GM19025 (cell line): Measurements from ENCODE around the gene LARP4B.

Experiments used
- ATAC-seq: cut with Tn5 transposase; IDR thresholded peaks from one replicate; pipeline ENCODE4 v1.9.1; 2021; ENCODE audit warnings: mild to moderate bottlenecking, low read depth, moderate library complexity; ENCODE audit not compliant: unreplicated experiment

Gene LARP4B

GRCh38 chr10:812787-813186, 118.7 kb downstream of the LARP4B start:
- no peak for ATAC-seq

GRCh38 chr10:811379-812175, 119.9 kb downstream of the LARP4B start:
- ATAC-seq: no peak

DNA sequence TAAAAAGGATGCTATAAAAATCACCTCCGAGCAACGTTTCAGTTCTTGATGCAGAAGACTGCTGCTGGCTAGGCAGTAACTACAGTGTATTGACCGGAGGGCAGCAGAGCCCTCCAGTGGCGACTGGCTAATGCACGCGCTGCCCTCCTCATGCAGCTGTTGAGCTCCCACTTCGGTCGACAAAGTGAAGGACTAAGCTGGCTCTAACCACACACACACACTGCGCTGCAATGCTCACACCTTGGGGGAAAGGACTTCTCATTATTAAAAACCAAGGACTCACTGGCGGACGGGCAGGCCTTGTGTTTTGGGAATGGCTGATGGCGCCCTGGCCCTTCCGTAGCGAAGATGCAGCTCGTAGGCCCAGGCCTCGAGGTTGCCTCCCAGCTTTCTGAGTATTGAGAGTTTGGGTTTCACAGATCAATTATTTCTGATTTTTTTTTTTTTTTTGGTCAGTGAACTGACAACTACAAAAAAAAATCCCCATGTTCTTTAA, 121.1 kb downstream of the LARP4B start:
- no peak for ATAC-seq

GRCh38 chr10:809671-810350, 121.7 kb downstream of the LARP4B start:
- no peak for ATAC-seq

- ATAC-seq: no peak
Observed at GRCh38 chr10:807958-808353, 123.5 kb downstream of the LARP4B start.

DNA sequence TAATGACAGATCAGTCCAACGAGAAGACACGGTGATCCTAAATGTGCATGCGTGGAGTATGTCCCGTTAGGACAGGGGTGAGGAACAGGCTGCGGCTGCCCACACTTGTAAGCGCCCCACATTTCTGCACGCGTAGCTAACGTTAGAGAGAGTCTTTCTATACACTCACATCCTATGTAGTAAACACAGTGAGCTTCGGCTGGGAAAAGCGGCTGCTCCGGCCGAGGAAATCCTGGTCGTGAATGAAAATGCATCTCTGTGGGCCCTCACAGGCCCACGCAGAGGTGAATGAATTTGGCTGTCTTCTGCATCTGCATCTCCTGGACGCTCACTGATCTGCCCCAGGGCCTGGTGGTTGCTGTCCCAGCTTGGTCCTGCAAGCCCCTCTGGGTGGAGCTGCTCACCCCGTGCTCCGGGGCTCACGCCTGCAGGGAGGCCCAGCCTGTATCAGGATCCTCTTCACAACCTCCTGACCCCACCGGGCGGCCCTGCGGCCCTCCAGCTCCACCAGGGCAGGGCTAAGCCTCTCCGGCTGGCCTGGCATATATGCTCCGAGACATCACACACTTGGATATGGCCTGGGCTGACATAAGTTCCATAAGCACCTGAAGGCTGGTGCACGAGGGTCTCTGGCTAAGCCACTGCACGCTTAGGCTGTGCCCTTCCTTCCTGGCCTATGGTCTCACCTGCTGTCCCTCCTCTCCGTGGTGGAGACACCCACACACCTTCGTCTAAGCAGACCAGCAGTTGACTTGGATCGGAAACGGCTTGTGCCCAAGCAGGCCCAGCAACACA, 124.1 kb downstream of the LARP4B start:
- no peak for ATAC-seq

DNA sequence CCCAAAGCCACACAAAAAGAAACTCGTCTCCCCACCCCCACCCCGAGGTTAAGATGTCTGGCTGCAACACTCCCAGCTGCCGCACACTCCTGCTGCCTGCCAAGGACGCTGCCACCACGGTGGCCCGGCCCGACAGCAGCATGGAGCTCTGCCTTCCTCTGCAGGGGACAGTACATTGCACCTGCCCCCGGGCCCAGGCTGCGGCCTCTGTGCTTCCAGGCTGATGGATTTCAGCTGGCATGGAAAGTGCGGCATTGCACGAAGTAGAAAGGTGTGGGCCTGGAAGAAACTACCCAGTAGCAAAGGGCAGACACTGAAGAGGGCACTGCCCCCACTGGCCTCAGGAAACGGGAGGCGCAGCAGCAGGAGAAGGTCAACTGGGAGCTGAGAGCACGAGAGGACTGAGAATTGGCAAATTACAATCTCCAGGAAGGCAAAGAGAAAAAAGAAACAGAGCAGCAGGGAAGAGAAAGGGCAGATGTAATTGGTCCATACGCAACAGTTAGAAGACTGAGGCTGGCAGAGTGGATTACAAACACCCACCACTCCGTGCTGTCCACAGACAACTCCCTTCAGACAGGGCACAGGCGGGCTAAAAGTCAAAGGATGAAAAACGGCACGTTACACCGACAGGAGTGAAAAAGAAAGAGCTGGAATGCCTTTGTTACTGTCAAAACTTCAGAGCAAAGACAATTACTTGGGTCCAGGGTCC, 124.9 kb downstream of the LARP4B start:
- ATAC-seq: no peak

- ATAC-seq: no peak
Observed at GRCh38 chr10:805620-806305, 125.7 kb downstream of the LARP4B start.

DNA sequence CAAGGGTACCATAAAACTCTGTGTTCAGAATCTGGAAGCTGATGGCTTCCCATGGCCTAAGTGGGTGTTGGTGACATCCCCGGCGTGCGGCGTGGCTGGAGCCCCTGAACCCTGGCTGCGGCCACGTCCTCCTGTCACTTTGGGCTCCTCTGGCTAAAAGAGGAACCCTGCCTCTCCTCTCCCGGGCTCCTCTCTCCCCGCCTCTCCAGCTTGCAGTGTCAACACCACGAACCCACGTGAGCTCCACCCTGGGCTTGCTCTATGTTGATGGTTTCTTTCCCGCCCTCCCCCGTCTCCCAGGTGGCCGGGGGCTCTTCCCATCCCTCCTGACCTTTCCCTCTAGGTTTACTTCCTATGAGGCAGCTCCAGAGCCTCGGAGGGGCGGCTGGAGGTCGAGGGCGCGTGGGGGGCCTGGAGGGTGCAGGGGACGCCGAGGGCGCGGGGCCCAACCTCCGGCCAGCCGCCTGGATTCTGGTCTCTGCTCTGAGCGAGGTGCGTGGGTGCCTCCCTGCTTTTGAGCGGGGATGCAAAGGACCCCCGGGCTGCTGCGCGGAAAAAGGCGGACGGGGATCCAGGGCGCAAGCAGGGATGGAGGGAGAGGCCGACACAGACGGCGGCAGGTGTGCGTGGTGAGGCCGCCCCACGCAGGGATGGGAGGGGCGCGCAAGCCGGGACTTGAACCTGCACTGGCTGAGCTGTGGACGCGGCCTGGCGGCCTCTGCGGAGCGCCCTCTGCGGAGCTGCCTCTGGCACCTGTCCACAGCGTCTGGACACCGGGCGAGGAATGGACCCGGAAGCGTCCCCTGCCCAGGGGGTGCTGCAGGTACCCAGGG, 126.5 kb downstream of the LARP4B start:
- ATAC-seq: no peak

DNA sequence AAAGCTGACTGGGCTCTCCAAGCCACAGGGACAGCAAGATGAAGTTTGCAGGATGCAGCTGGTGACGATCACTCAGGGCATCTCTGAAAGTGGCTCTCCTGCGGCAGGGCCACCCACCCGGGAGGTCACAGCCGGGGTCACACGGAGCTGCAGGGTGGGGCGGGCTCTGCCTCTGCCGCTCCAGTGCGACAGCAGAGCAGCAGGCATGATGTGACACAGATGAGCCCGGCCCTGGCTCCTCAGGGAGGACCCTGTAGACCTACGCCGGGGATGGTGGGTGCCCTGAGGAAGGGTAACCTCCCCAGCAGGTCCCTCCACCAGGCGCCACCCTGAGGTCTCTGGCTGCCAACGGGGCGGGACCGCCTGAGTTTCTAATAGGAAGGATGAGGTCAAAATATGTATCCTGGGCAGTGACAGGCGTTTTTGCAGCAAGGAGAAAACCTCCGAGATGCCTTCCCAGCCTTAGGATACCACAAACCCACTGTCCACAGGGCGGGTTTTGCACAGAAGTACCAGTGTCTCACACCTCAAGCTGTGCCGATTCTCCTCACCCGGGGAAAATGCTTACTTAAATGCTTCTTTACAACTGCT, 127.2 kb downstream of the LARP4B start:
- no peak for ATAC-seq

- ATAC-seq: no peak
Observed at GRCh38 chr10:803041-803741, 128.3 kb downstream of the LARP4B start.

- no peak for ATAC-seq
Observed at GRCh38 chr10:802506-802905, 129.0 kb downstream of the LARP4B start.

DNA sequence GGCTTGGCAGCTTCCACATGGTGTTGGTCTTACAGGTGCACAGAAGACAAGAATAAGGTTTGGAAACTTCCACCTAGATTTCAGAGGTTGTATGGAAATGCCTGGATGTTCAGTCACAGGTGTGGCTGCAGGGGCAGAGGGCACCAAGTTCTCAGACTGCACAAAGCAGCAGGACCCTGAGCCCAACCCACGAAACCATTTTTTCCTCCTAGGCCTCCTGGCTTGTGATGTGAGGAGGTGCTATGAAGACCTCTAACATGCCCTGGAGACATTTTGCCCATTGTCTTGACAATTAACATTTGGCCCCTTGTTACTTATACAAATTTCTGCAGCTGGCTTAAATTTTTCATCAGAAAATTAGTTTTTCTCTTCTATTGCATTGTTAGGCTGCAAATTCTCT, 134.3 kb downstream of the LARP4B start:
- ATAC-seq: no peak

- no peak for ATAC-seq
Observed at GRCh38 chr10:796233-796632, 135.3 kb downstream of the LARP4B start.

DNA sequence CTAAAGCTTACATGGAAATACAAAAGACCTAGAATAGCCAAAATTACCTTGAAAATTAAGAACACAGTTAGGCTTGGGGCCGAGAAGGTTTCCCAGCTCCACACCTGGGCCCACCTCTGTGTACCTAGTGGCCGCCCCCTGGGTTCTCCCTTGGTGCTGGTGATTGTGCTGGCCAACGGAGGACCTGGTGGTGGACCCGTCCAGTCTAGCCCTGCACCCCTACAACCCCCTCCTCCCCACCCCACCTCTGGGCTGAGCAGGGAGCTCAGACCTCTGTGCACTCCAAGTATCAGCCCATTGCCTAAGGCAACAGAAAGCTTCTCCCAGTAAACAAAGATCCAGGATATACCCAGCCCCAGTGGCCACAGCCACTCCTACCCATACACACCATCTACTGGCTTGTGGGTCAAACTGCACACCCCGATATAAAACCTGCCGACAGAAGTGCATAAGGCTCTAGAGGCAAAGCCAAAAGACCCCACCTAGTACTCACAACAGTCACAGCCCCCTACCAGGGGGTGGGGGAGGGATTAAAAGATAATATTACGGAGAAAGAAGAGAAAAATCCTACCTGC, 137.0 kb downstream of the LARP4B start:
- ATAC-seq: no peak

- no peak for ATAC-seq
Observed at GRCh38 chr10:792792-793100, 138.8 kb downstream of the LARP4B start.

- no peak for ATAC-seq
Observed at GRCh38 chr10:792083-792791, 139.3 kb downstream of the LARP4B start.
